Right ventricle myocardium superior (tissue), 1 donor: ENCODE results near the gene PIAS1. TPM values are rescaled to one million over a fixed set of nuclear protein-coding genes. Genes with fewer than 3 reads are reported as not detected.

Source experiments
- ATAC-seq: fragments of 200-7000 bp; cut with Tn5 transposase; one replicate; pipeline ENCODE4 v1.9.1; 2020; ENCODE audit warnings: mild to moderate bottlenecking; ENCODE audit not compliant: poor library complexity
- DNase-seq: peaks from one replicate; pipeline ENCODE4 v3.0.0-alpha.2; 2020
- intact Hi-C: fragments of 100-400 bp; cut with DNase I; formaldehyde crosslinking; loops from one replicate; pipeline ENCODE4 v1.11.2; 2022
- total RNA-seq: library from RNA; stranded (reverse); fragmentation: NEBNext Ultra II Directional; extraction: Animal tissue kit (Norgen Biotek cat#: 25700); gene quantifications from one replicate; pipeline ENCODE4 v1.2.1, GENCODE V29; 2021
- donor health status: DM: no; HTN: yes; CAD: no; lungs with severe emphysema.

The PIAS1 gene
- total RNA-seq, 1 donor from 2014 or later = 21.5 TPM

- ATAC-seq (peak; percentile 71), DNase-seq (no peak)
- intact Hi-C loops = no loop called here
These were observed 22.7 kb upstream of the PIAS1 start for GRCh38 chr15:68031404-68031803.

GRCh38 chr15:68032672-68033071 is 21.4 kb upstream of the PIAS1 start:
- DNase-seq (no peak), ATAC-seq (no peak)
- intact Hi-C loops = no loop called here

- DNase-seq (no peak), ATAC-seq (no peak)
- intact Hi-C loops = no loop called here
These were observed 20.0 kb upstream of the PIAS1 start for GRCh38 chr15:68034081-68034480.

GRCh38 chr15:68034719-68035293 is 19.3 kb upstream of the PIAS1 start:
- DNase-seq = no peak
- no peak for ATAC-seq
- intact Hi-C loops = no loop called here

DNA sequence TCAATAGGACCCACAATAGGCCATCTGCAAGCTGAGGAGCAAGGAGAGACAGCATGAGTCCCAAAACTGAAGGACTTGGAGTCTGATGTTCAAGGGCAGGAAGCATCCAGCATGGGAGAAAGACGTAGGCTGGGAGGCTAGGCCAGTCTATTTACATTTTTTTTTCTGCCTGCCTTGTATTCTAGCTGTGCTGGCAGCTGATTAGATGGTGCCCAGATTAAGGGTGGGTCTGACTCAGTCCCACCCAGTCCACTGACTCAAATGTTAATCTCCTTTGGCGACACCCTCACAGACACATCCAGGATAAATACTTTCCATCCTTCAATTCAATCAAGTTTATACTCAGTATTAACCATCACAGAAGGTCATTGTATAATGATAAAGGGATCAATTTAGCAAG is 15.9 kb upstream of the PIAS1 start:
- intact Hi-C loops = no loop called here
- ATAC-seq (no peak), DNase-seq (no peak)

GRCh38 chr15:68040144-68040543 is 14.0 kb upstream of the PIAS1 start:
- intact Hi-C loops = no loop called here
- DNase-seq = no peak
- no peak for ATAC-seq

DNA sequence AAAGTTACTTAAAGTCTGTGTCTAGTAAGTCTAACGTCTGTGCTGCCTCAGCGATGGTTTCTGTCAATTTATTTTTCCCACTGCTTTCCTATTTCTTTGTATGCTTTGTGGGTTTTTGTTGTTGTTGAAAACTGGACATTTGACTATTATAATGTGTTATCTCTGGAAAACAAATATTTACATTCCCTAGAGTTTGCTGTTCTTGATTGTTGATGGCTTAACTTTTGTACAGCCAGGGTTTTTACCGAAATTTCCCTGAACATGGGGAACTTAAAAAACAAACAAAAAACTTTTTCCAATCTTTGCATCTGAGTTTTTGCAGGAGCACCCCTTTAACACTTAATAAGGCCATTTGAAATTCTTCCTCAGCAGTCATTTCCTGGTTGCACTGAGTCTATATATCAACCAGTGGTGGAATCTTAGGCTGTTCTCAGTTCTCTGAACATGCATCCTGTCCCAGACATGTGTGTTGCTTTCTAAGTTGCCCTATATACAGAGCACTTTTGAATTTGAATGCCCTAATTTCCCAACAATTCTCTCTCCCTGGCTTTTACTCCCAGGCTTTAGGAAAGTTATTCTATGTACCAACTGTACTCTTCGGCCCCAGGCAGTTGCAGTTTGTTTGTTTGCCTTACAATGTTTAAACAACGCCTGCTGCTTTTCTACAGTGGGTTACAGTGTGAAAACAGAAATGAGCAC is 11.8 kb upstream of the PIAS1 start:
- DNase-seq = no peak
- ATAC-seq = no peak
- intact Hi-C loops = no loop called here

DNA sequence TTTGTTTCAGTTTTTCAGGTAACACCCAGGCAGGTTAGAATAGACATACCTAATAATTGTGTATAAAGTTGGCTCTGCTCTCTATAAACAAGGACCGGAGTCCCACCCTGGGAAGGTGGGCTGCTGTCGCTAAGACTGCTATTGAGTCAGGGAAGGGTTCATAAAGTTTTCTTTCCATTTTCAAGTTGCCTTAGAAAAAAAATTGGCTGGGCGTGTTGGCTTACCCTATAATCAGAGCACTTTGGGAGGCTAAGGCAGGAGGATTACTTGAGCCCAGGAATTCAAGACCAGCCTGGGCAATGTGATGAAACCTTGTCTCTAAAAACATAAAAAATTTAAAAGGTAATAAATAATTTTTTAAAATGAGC is 11.3 kb upstream of the PIAS1 start:
- ATAC-seq = no peak

GRCh38 chr15:68045289-68046265 is 8.5 kb upstream of the PIAS1 start:
- DNase-seq (no peak), ATAC-seq (no peak)
- intact Hi-C loops = no loop called here

More for the DNA sequence above, 11.3 kb upstream of the PIAS1 start:
- intact Hi-C loops = no loop called here
- DNase-seq = no peak

DNA sequence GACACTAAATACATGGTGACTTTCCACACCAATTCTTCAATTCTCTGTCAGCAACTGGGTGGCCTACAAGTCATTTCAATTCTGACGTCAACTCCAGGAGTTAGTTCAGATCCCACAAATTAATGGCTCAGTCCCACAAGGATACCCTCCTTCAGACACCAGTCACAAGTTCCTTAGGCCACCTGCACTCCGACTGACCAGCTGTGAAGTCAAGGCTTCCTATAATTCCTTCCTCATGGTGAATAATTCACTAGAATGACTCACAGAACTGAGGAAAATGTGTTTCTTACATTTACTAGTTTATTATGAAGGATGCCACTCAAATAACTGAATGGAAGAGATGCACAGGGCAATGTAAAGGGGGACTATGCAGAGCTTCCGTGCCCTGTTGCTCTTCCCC is 6.3 kb upstream of the PIAS1 start:
- DNase-seq = no peak
- no peak for ATAC-seq
- intact Hi-C loops = no loop called here

DNA sequence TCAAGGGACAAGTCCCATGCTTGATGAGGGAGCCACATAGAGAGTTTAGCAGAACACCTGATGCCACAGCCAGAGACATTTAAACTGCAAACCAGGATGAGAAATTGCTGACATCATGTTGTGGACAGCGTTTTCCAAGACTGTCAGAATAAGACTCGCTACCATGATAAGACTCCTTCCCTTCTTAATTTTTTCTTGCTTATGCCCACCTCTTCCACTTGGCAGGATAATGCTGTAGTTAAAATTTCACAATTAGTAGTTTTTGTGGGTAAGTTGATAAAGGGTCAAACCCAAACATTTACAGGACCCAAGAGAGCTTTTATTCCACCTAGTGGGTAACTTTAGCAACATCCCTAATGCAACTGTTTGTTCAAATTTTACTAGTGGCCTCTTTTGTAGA is 3.0 kb upstream of the PIAS1 start:
- no peak for DNase-seq
- intact Hi-C loops = loop anchor here (10.0 kb wide), 1 partner anchor 104 kb away; no protein-coding TSS in a partner anchor
- ATAC-seq = no peak

- DNase-seq = no peak
- intact Hi-C loops = loop anchor here (10.0 kb wide), 1 partner anchor 103 kb away; no protein-coding TSS in a partner anchor
These were observed 2.2 kb upstream of the PIAS1 start for GRCh38 chr15:68051907-68052306.

GRCh38 chr15:68052431-68052830 is 1.7 kb upstream of the PIAS1 start:
- no peak for DNase-seq
- no peak for ATAC-seq
- intact Hi-C loops = loop anchor here (10.0 kb wide), 1 partner anchor 102 kb away; no protein-coding TSS in a partner anchor

More at GRCh38 chr15:68051907-68052306, 2.2 kb upstream of the PIAS1 start:
- no peak for ATAC-seq

- DNase-seq (no peak), ATAC-seq (no peak)
- intact Hi-C loops = loop anchor here (10.0 kb wide), 1 partner anchor 102 kb away; no protein-coding TSS in a partner anchor
These were observed 1.1 kb upstream of the PIAS1 start for GRCh38 chr15:68053001-68053400.

DNA sequence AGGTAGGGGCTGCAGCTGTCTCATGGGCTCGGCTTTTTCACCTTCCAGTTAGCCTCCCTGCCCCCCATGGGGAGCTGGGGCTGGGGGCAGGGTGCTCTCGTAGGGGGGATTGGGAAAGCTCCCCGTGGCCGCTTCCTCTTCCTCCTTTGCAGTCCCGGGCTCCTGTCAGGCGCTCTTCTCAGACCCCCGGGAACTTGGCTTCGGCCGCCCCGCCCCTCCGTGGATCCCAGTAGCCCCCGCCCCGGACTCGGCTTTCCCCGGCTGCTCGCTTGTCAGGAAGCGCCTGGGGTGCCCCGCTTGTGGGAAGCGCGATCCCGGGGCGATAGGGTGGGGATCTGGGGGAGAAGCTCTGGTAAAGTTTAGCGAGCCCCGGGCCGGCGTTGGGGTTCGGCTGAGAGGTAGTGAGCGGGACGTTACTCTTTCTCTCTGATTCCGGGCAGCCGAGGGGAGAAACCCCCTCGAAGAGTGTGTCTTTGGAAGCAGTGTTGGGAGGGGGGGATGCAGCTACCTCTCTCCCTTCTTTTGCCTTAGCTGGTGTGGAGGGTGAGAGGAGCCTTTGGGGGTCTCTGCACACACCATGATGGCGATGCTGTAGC is 611 bp downstream of the PIAS1 start:
- DNase-seq = peak; percentile 74
- peak; percentile 64 for ATAC-seq
- intact Hi-C loops = loop anchor here (10.0 kb wide), 1 partner anchor 100 kb away; no protein-coding TSS in a partner anchor

DNA sequence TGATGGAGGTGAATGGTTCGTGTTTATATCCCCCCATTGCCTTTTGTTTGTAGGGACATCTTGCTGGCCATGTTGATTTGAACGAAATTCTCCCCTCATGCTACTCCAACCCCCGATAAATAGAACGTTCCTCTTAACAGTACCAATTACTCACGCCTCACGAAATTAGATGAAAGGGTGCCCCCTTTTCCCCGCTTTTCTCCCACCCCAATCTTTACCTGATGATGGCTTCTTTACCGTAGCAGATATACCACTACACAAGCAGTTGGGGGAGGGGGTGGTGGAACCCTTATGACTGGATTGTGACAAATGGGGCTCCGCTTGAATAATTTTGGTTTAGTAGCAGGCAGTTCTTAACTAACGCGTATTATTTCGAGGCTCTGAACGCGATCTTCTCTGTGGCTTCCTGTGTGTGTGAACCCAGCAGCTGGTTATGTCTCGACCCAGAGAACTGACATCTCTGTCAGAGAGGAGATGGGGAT is 1.1 kb downstream of the PIAS1 start:
- peak; percentile 11 for ATAC-seq
- intact Hi-C loops = loop anchor here (10.0 kb wide), 1 partner anchor 100 kb away; no protein-coding TSS in a partner anchor

DNA sequence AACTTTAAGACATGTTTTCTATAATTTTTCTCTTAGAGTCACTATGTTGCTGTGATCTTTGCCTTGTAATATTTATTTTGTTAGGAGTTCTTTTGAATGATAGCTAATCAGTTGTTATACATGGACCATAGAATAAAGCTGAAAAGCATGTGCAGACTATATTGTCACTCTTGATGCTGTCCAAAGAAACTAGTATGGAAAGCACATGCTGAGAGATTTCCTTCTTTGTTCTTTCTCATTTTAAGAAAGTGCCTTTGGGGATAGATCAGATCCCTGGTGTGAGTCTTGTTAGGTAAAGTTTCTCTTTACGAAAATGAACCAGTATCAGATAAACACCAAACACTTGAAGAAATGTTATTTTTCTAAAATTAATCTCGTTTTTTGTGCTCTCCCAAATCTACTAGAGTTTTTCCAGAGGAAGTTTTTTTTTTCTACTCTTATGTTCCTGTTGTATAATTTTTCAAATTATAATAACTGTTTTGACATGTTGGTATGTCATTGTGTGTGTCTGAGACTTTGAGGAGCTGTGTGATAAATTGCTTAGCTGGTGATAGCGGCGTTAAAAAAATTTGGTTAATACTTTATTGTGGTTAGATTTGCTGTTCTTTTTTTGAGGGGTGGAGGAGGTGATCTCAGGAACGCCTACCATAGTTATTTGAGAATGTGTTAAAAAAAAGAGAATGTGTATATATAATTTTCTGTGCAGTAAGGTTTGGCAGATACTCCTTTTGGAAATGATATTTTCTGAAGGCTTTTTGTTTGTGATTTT is 2.2 kb downstream of the PIAS1 start:
- DNase-seq (no peak), ATAC-seq (no peak)
- intact Hi-C loops = loop anchor here (10.0 kb wide), 1 partner anchor 99 kb away; no protein-coding TSS in a partner anchor

More for the DNA sequence above, 1.1 kb downstream of the PIAS1 start:
- DNase-seq = no peak

DNA sequence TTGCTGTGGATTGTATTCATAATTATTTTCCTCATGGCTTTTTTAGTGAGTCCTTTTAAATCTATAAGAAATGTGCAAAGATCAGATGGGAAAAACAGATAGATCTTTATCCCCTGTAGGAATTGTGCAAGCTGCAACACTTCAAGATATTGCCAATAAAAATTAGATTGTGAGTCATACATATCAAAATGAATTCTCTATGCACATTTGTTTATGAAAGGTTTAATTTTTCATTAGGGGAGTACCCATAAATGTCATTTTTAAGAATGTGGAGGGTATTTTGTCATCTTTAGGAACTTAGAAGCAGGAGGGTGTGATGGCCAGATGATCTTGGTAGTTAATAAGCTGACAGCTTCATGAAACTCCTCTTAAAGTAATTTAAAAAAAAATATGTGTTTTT is 2.9 kb downstream of the PIAS1 start:
- intact Hi-C loops = loop anchor here (10.0 kb wide), 1 partner anchor 98 kb away; no protein-coding TSS in a partner anchor
- DNase-seq (no peak), ATAC-seq (no peak)
